ENCODE results near the gene C1orf210.
A peak's percentile ranks its signal among the peaks of the same experiment; 100 is the strongest.

The C1orf210 gene

DNA sequence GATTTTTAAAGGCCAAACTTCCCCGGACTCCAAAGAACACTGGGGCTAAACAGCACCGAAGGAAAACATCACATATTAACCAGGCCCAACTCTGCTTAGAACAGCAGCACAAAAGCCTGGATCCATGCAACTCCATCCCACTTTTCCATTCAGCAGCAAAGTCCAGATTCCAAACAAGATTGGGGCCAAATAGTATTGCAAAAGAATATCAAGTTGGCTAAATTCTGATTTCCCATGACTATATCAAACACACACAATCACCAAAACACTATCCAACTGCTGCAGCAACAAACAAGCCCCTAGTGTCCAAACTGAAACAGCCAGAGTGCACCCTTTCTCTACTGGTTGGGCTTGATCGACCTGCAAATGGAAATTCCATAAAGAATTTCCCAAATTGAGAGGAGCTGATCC lies 35.0 kb downstream of the C1orf210 start:
- DNase-seq (ENCODE audit: low read depth in 2 of 2): no peak

GRCh38 chr1:43247256-43247921 lies 38.0 kb downstream of the C1orf210 start:
- DNase-seq (ENCODE audit: low read depth in 2 of 2): no peak

DNA sequence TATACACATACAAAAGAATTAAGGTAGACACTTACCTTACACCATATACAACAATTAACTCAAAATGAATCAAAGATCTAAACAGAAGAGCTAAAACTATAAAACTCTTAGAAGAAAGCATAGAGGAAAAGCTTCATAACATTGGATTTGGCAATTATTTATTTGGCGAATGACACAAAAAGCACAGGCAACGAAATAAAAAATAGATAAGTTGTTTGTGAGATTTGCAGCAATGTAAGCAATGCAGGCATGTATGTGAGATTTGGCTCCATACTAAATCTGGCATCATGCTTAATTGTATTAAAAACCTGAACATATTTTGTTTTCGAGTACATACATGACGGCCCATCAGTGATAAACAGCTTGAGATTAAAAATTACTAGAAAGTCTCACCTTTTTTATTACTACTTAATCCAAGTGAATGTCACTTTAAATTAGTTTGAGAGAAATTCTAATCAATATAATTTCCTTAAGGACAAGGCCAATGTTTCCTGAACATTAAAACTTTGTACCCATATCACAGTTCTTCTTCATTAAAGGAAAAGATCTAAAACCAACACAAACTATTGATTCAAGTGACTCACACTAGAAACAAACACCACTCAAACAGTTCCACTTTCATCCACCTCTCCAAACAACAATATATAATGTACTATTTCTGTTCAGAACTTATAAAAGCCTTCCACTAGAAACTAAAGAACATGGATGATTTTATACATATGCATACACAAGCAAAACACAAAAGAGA lies 38.7 kb downstream of the C1orf210 start:
- no peak for DNase-seq (ENCODE audit: low read depth in 2 of 2)

DNA sequence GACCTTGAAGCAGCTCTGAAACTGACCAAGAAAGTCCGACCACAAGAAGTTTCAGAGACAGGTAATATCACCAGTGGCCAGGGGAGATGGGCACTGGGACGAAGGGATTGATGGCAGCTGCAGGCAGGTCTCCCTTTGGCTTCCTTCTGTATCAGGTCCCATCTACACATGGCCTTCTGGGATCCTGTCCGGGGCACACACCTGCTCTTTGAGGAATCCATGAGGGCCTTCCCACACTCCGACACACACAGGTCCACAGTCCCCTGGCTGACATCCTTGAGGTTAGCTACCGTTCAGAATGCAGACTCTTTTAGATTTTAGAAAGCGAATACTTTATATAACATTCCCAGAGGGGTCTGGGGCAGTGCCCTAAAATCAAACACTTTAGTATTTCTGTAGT lies 42.1 kb downstream of the C1orf210 start:
- no peak for DNase-seq (ENCODE audit: low read depth in 2 of 2)

DNA sequence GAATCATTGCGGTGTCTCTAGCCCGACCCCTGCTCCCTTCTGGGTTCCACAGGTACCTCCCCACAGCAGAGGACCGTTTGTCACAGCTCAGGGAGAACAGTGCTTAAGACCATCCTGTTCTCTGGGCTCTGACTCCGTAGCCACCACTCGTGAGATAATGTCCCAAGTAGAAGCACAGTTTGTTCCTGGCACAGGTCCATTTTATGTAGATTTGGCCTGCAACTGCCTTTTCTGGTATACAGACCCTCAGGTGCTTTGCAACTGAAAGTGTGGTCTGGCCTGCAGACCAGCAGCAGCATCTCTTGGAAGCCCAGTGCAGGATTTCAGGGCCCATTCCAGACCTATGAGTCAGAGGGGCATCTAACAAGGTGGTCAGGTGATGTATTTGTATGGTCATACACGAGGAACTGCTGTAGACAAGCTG lies 44.0 kb downstream of the C1orf210 start:
- DNase-seq (ENCODE audit: low read depth in 2 of 2): no peak

GRCh38 chr1:43239484-43239883 lies 45.9 kb downstream of the C1orf210 start:
- no peak for DNase-seq (ENCODE audit: low read depth in 2 of 2)

DNA sequence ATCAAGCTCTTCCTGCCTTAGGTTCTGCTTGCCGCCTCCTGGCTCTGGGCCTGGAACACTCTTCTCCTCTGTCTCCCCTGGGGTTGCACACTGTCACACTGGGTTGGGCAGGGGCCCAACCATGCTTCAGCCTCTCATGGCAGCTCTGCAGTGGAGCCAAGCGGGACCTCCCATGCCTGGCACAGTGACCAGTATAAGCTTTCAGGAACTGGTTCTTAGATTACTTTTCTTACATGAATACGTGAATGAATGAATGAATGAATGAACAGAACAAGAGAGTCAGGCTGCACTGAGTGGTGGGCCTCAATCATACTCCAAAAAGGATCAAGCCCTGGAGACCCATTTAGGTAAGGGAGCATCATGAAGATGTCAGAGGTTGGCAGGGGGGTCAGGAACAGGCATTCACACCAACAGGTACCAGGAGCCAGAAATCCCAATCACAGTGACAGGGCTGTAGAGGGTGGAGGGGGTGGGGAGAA lies 46.4 kb downstream of the C1orf210 start:
- no peak for DNase-seq (ENCODE audit: low read depth in 2 of 2)

DNA sequence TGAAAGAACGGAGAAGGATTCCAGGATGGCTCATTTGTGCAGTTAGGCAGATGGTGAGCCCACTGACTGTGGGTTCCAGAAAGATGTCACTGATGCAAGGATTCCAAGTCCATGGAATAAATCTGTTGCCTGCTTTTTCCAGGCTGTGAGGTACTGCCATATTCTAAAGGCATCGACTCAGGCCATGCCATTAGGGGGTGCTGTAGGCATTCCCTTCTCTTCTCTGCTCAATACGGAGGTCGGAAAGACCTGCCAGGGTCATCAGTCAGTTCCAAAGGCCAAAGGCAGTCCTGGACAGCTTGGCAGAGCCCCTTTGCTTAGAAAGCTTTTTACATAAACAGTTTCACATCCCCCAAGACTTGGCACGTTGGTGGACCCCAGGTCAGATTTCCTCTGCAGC lies 47.3 kb downstream of the C1orf210 start:
- DNase-seq (ENCODE audit: low read depth in 2 of 2): peak in 1 of 2 experiments; percentile 14

DNA sequence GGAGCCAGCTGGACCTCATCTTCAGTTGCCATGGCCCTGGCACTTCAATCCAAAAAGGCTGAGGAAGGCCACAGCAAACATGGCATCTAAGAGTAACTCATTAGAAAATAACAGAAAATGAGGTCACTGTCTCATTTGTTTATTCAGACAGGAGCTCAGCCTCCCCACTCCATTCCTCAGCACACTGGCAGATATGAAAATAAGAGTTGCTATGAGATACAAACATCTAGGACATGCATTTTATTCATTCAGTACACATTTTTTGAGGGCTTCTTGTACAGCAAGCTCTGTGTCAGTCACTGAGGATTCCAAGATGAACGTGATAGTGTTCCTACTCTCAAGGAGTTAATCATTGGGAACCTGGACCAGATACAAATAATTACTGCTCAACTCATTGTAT lies 48.3 kb downstream of the C1orf210 start:
- DNase-seq (ENCODE audit: low read depth in 2 of 2): no peak

GRCh38 chr1:43235451-43236121 lies 49.8 kb downstream of the C1orf210 start:
- no peak for DNase-seq (ENCODE audit: low read depth in 2 of 2)

GRCh38 chr1:43235040-43235439 lies 50.3 kb downstream of the C1orf210 start:
- no peak for DNase-seq (ENCODE audit: low read depth in 2 of 2)

- no peak for DNase-seq (ENCODE audit: low read depth in 2 of 2)
These were observed 51.1 kb downstream of the C1orf210 start for GRCh38 chr1:43234267-43234666.

DNA sequence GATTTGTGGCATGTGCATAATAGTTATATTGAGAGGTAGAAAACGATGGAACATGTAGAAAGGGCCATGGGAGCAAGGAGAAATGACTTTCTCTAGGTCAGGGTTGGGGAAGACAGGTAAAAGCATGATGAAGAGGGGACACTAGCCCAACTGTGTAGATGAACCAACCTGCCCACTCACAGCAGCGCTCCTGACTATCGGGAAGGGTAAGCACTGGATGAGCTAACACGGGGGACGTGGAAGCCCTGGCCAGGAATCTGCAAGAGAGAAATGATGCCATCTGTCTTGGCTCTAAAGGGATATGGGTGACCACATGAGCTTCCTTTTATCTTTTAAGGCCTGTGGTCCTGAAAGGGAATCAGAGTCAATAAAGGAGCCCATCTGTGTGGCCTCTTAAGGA lies 51.8 kb downstream of the C1orf210 start:
- no peak for DNase-seq (ENCODE audit: low read depth in 2 of 2)

GRCh38 chr1:43232482-43232881 lies 52.9 kb downstream of the C1orf210 start:
- no peak for DNase-seq (ENCODE audit: low read depth in 2 of 2)

GRCh38 chr1:43232074-43232473 lies 53.3 kb downstream of the C1orf210 start:
- DNase-seq (ENCODE audit: low read depth in 2 of 2): peak; percentile 45 to 48
